ENCODE data around the gene DHX8.

DHX8 gene

GRCh38 chr17:43547659-43548256 is 64.0 kb downstream of the DHX8 start:
- no peak for DNase-seq (ENCODE audit: low read depth)

GRCh38 chr17:43548689-43549379 is 65.1 kb downstream of the DHX8 start:
- DNase-seq (ENCODE audit: low read depth) = no peak

- no peak for DNase-seq (ENCODE audit: low read depth)
These were observed 65.7 kb downstream of the DHX8 start for GRCh38 chr17:43549496-43549895.

GRCh38 chr17:43550754-43551153 is 67.0 kb downstream of the DHX8 start:
- DNase-seq (ENCODE audit: low read depth) = no peak

GRCh38 chr17:43552229-43552837 is 68.6 kb downstream of the DHX8 start:
- DNase-seq (ENCODE audit: low read depth) = no peak

GRCh38 chr17:43553573-43553972 is 69.8 kb downstream of the DHX8 start:
- DNase-seq (ENCODE audit: low read depth) = no peak

- DNase-seq (ENCODE audit: low read depth) = no peak
These were observed 71.1 kb downstream of the DHX8 start for GRCh38 chr17:43554857-43555256.

- DNase-seq (ENCODE audit: low read depth) = peak; percentile 34
These were observed 72.5 kb downstream of the DHX8 start for GRCh38 chr17:43556292-43556691.

- no peak for DNase-seq (ENCODE audit: low read depth)
These were observed 75.0 kb downstream of the DHX8 start for GRCh38 chr17:43558805-43559160.

- DNase-seq (ENCODE audit: low read depth) = no peak
These were observed 75.5 kb downstream of the DHX8 start for GRCh38 chr17:43559161-43559816.

GRCh38 chr17:43560461-43561427 is 77.0 kb downstream of the DHX8 start:
- no peak for DNase-seq (ENCODE audit: low read depth)

- DNase-seq (ENCODE audit: low read depth) = no peak
These were observed 79.2 kb downstream of the DHX8 start for GRCh38 chr17:43562679-43563599.

GRCh38 chr17:43563600-43564594 is 80.1 kb downstream of the DHX8 start:
- no peak for DNase-seq (ENCODE audit: low read depth)

GRCh38 chr17:43568506-43569082 is 84.8 kb downstream of the DHX8 start:
- DNase-seq (ENCODE audit: low read depth) = no peak

GRCh38 chr17:43570518-43570928 is 86.7 kb downstream of the DHX8 start:
- DNase-seq (ENCODE audit: low read depth) = peak; percentile 67

GRCh38 chr17:43572368-43572980 is 88.7 kb downstream of the DHX8 start:
- DNase-seq (ENCODE audit: low read depth) = no peak

- DNase-seq (ENCODE audit: low read depth) = no peak
These were observed 90.0 kb downstream of the DHX8 start for GRCh38 chr17:43573579-43574321.

- no peak for DNase-seq (ENCODE audit: low read depth)
These were observed 90.6 kb downstream of the DHX8 start for GRCh38 chr17:43574348-43574747.
